Measurements from ENCODE around the gene ZNF235.
"Not testable (repeated sequence)": the region's sequence is repeated elsewhere in the genome, so short reads cannot be mapped to it uniquely, and the experiment has no call there.

Gene ZNF235

GRCh38 chr19:44258136-44258535, 46.7 kb downstream of the ZNF235 start:
- no peaks in the 10 kb centered on the region for H3K36me3 ChIP-seq (ENCODE audit: control insufficient read depth, insufficient read depth, low read length)
- no peaks in the 10 kb centered on the region for H3K27me3 ChIP-seq (replicated peaks; ENCODE audit: control insufficient read depth, insufficient read depth, low read length)
- H3K4me3 ChIP-seq (replicated peaks; ENCODE audit: low read depth, low read length), result no peak overlapping the region
- no peak for TF ChIP-seq CTCF (IDR thresholded peaks at IDR 0.05; ENCODE audit: insufficient read depth, low read length, poor library complexity, severe bottlenecking)
- no peak for DNase-seq (ENCODE audit: extremely low read depth, insufficient read length)

GRCh38 chr19:44255705-44256411, 49.0 kb downstream of the ZNF235 start:
- H3K36me3 ChIP-seq (ENCODE audit: control insufficient read depth, insufficient read depth, low read length), result no peaks in the 10 kb centered on the region

DNA sequence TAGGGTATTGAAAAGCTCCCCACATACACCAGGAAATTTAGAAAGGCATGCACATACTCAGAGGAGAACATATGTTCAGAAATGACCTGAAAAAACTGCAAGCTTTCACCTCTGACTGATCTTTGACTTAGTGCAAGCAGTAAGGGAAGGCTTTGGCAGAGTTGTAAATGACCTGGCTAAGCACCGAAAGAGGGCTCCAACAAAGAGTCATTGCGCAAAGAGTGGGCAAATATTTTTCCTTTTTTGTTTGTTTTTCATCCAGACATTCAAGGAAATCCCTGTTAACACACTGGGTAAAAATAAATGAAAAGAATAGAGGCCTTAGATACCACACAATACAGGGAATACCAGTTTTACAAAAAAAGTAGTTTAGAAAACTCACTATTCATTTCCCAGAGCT, 50.3 kb downstream of the ZNF235 start:
- DNase-seq (ENCODE audit: extremely low read depth, insufficient read length), result no peak
- Histone ChIP-seq H3K27me3 (replicated peaks; ENCODE audit: control insufficient read depth, insufficient read depth, low read length) (no peaks in the 10 kb centered on the region), H3K36me3 (ENCODE audit: control insufficient read depth, insufficient read depth, low read length) (no peaks in the 10 kb centered on the region), H3K4me3 (replicated peaks; ENCODE audit: low read depth, low read length) (no peak overlapping the region)
- TF ChIP-seq CTCF (IDR thresholded peaks at IDR 0.05; ENCODE audit: insufficient read depth, low read length, poor library complexity, severe bottlenecking), result no peak

More at GRCh38 chr19:44255705-44256411, 49.0 kb downstream of the ZNF235 start:
- no peak for TF ChIP-seq CTCF (IDR thresholded peaks at IDR 0.05; ENCODE audit: insufficient read depth, low read length, poor library complexity, severe bottlenecking)
- Histone ChIP-seq H3K4me3 (replicated peaks; ENCODE audit: low read depth, low read length) (no peak overlapping the region), H3K27me3 (replicated peaks; ENCODE audit: control insufficient read depth, insufficient read depth, low read length) (no peaks in the 10 kb centered on the region)
- no peak for DNase-seq (ENCODE audit: extremely low read depth, insufficient read length)

GRCh38 chr19:44253392-44253791, 51.4 kb downstream of the ZNF235 start:
- not testable (repeated sequence) for H3K27me3 ChIP-seq (replicated peaks; ENCODE audit: control insufficient read depth, insufficient read depth, low read length); H3K36me3 ChIP-seq (ENCODE audit: control insufficient read depth, insufficient read depth, low read length); H3K4me3 ChIP-seq (replicated peaks; ENCODE audit: low read depth, low read length); DNase-seq (ENCODE audit: extremely low read depth, insufficient read length)

DNA sequence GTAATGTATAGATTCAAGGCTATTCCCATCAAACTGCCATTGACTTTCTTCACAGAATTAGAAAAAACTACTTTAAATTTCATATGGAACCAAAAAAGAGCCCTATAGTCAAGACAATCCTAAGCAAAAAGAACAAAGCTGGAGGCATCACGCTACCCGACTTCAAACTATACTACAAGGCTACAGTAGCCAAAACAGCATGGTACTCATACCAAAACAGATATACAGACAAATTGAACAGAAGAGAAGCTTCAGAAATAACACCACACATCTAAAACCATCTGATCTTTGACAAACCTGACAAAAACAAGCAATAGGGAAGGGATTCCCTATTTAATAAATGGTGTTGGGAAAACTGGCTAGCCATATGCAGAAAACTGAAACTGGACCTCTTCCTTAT, 52.5 kb downstream of the ZNF235 start:
- DNase-seq (ENCODE audit: extremely low read depth, insufficient read length); H3K27me3 ChIP-seq (replicated peaks; ENCODE audit: control insufficient read depth, insufficient read depth, low read length); H3K4me3 ChIP-seq (replicated peaks; ENCODE audit: low read depth, low read length); H3K36me3 ChIP-seq (ENCODE audit: control insufficient read depth, insufficient read depth, low read length): not testable (repeated sequence)

- Histone ChIP-seq H3K36me3 (ENCODE audit: control insufficient read depth, insufficient read depth, low read length) (peaks cover 19% of the 10 kb centered on the region), H3K27me3 (replicated peaks; ENCODE audit: control insufficient read depth, insufficient read depth, low read length) (no peaks in the 10 kb centered on the region), H3K4me3 (replicated peaks; ENCODE audit: low read depth, low read length) (no peak overlapping the region)
- no peak for DNase-seq (ENCODE audit: extremely low read depth, insufficient read length)
- TF ChIP-seq CTCF (IDR thresholded peaks at IDR 0.05; ENCODE audit: insufficient read depth, low read length, poor library complexity, severe bottlenecking), result no peak
These were observed 68.4 kb downstream of the ZNF235 start for GRCh38 chr19:44236384-44236783.

Measured in GM06990 (cell line).